ENCODE measurements around the gene PNPLA3. TPM values are rescaled to one million over a fixed set of nuclear protein-coding genes. Genes with fewer than 3 reads are reported as not detected.

The PNPLA3 gene
- total RNA-seq, 1 donor from 2014 or later = 6.1 TPM

GRCh38 chr22:43996170-43996980 is 72.8 kb downstream of the PNPLA3 start:
- H3K4me1 Mint-ChIP-seq = peaks cover 7% of the 10 kb centered on the region
- H3K27me3 Mint-ChIP-seq (ENCODE audit: low read depth) = no peaks in the 10 kb centered on the region
- peaks cover 47% of the 10 kb centered on the region for H3K36me3 Mint-ChIP-seq
- no peaks in the 10 kb centered on the region for H3K9me3 Mint-ChIP-seq
- no peak for TF ChIP-seq CTCF (IDR thresholded peaks at IDR 0.05; ENCODE audit: unreplicated experiment)
- H3K4me3 Mint-ChIP-seq = no peak overlapping the region
- DNase-seq (ENCODE audit: low spot score in 2 of 2, unreplicated experiment in 2 of 2) = no peak
- H3K27ac Mint-ChIP-seq = no peak overlapping the region

DNA sequence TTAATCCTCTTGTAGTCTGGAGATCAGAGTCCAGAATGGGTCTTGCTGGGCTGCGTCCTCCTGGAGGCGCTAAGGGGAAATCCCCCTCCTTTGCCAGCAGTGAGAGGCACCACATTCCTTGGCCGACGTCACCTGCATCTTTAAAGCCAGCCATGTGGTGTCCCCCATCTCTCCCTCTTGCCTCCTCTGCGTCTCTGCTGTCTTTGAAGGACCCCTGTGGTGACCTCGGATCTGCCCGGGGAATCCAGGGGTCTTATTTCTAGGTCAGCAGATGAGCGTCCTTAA is 73.3 kb downstream of the PNPLA3 start:
- TF ChIP-seq CTCF (IDR thresholded peaks at IDR 0.05; ENCODE audit: unreplicated experiment) = no peak
- H3K9me3 Mint-ChIP-seq = no peaks in the 10 kb centered on the region
- peaks cover 7% of the 10 kb centered on the region for H3K4me1 Mint-ChIP-seq
- H3K36me3 Mint-ChIP-seq = peaks cover 46% of the 10 kb centered on the region
- H3K4me3 Mint-ChIP-seq = no peak overlapping the region
- no peak for DNase-seq (ENCODE audit: low spot score in 2 of 2, unreplicated experiment in 2 of 2)
- H3K27ac Mint-ChIP-seq = no peak overlapping the region
- H3K27me3 Mint-ChIP-seq (ENCODE audit: low read depth) = no peaks in the 10 kb centered on the region

Other genes starting within 250 kb of the PNPLA3 start
- 1.6 to 2.6 TPM (median 2.6 TPM) in 3 replicates for gene EFCAB6, start 111.5 kb upstream of the PNPLA3 start, total RNA-seq
- gene SULT4A1, start 61.3 kb upstream of the PNPLA3 start, total RNA-seq = 7.1 to 8.7 TPM (median 7.2 TPM) in 3 replicates
- not detected in 3 replicates for gene PNPLA5, start 31.8 kb upstream of the PNPLA3 start, total RNA-seq
- gene SAMM50, start 31.6 kb downstream of the PNPLA3 start, total RNA-seq = 44.1 to 44.9 TPM (median 44.8 TPM) in 3 replicates
- gene PARVB, start 100.5 kb downstream of the PNPLA3 start, total RNA-seq = 21.7 to 23.3 TPM (median 22.1 TPM) in 3 replicates